ENCODE measurements around the gene RGS19.
A peak's percentile ranks its signal among the peaks of the same experiment; 100 is the strongest.

RGS19 gene

DNA sequence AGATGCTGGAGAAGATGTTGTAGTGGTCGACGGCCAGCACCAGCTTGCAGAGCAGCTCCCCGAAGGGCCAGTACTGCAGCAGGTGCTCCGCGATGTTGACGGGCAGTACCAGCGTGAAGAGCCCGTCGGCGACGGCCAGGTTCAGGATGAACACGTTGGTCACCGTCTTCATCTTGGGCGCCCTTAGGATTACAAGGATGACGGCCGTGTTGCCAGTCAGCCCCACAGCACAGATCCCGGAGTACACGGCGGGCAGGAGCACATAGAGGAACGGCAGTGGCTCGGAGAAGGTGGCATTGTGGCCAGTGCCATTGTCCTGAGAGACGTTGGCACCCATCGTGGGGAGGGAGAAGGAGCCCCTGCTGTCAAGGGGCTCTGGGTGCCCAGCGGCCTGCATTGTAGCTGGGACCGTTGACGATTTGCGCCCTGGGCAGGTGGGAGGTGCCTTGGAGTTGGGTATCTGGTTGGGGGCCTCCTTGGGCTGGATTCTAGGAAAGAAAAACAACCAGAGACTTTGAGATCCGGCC, 27.2 kb upstream of the RGS19 start:
- no peak overlapping the region for H3K27ac ChIP-seq (ENCODE audit: low read length)
- no peak overlapping the region for H3K9ac ChIP-seq (ENCODE audit: low read length)
- peaks cover 23% of the 10 kb centered on the region for H3K27me3 ChIP-seq (ENCODE audit: control insufficient read depth, insufficient read depth, low read length)
- no peaks in the 10 kb centered on the region for H3K4me1 ChIP-seq (ENCODE audit: control insufficient read depth, low read depth, low read length)
- H3K9me3 ChIP-seq (ENCODE audit: control insufficient read depth, low read depth, low read length), result no peaks in the 10 kb centered on the region
- H3K4me3 ChIP-seq (ENCODE audit: low read length), result no peak overlapping the region
- H3K36me3 ChIP-seq (ENCODE audit: control insufficient read depth, low read depth, low read length), result no peaks in the 10 kb centered on the region

- Histone ChIP-seq H3K27ac (ENCODE audit: low read length) (no peak overlapping the region), H3K36me3 (ENCODE audit: control insufficient read depth, low read depth, low read length) (no peaks in the 10 kb centered on the region), H3K4me3 (ENCODE audit: low read length) (no peak overlapping the region), H3K9me3 (ENCODE audit: control insufficient read depth, low read depth, low read length) (no peaks in the 10 kb centered on the region), H3K4me1 (ENCODE audit: control insufficient read depth, low read depth, low read length) (no peaks in the 10 kb centered on the region), H3K9ac (ENCODE audit: low read length) (no peak overlapping the region), H3K27me3 (ENCODE audit: control insufficient read depth, insufficient read depth, low read length) (peaks cover 28% of the 10 kb centered on the region)
Observed at GRCh38 chr20:64105846-64106434, 26.6 kb upstream of the RGS19 start.

DNA sequence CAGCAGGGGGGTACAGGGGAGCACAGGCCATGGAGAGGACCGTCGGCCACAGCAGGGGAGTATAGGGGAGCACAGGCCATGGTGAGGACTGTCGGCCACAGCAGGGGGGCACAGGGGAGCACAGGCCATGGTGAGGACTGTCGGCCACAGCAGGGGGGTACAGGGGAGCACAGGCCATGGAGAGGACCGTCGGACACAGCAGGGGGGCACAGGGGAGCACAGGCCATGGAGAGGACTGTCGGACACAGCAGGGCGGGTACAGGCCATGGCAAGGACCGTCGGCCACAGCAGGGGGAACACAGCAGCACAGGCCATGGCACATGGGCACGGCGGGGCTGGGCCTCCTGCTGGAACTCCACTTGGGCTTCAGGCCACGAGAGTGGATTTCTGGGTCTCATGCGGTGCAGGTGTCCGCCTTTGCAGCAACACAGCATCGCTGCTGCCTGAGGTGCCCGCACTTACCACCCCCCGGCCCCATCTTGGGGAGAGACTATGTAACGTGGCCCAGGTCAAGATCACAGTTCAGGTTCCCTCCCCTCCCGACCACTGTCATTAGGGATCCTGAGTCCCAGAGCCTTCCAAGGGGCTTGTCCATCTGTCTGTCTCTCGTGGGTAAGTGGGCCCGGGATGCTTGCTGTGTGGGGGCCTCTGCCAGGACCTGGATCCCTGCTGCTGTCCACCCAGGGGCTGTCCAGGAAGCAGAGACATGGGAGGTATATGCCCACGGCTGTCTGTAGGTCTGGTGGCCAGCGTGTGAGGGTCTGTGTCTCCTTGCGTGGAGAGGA, 25.5 kb upstream of the RGS19 start:
- Histone ChIP-seq H3K9me3 (ENCODE audit: control insufficient read depth, low read depth, low read length) (no peaks in the 10 kb centered on the region), H3K27me3 (ENCODE audit: control insufficient read depth, insufficient read depth, low read length) (peaks cover 35% of the 10 kb centered on the region)

DNA sequence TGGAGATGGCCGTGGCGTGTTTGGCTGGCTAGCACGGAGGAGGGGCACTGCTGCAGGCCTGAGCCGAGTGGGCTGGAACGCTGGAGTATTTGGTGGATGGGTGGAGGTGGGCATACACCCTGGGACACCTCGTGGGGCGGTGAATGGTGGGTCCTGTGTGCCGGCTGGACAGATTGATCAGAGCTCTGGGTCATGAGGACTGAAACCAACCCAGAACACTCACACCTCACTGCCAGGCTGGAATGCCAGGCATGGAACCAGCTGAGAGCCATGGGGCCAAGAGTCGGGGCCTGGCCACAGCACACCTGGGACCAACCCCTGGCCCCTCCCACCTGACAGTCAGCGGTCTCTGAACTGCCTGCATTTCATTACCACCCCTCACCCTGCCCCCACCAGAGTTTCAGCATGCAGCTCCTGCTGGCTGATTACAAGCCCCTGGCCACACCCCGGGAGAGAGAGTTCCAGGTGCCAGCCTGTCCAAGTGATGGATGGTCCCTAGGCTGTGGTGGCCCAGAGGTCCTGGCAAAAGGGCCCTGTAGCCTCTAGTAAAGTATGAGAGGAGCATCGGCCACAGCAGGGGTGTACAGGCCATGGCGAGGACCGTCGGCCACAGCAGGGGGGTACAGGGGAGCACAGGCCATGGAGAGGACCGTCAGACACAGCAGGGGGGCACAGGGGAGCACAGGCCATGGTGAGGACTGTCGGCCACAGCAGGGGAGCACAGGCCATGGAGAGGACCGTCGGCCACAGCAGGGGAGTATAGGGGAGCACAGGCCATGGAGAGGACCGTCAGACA, 24.8 kb upstream of the RGS19 start:
- H3K9me3 ChIP-seq (ENCODE audit: control insufficient read depth, low read depth, low read length), result no peaks in the 10 kb centered on the region
- no peak overlapping the region for H3K27ac ChIP-seq (ENCODE audit: low read length)
- H3K4me3 ChIP-seq (ENCODE audit: low read length), result no peak overlapping the region
- no peaks in the 10 kb centered on the region for H3K4me1 ChIP-seq (ENCODE audit: control insufficient read depth, low read depth, low read length)
- H3K27me3 ChIP-seq (ENCODE audit: control insufficient read depth, insufficient read depth, low read length), result peaks cover 35% of the 10 kb centered on the region
- no peaks in the 10 kb centered on the region for H3K36me3 ChIP-seq (ENCODE audit: control insufficient read depth, low read depth, low read length)
- no peak overlapping the region for H3K9ac ChIP-seq (ENCODE audit: low read length)

More for the DNA sequence above, 25.5 kb upstream of the RGS19 start:
- Histone ChIP-seq H3K36me3 (ENCODE audit: control insufficient read depth, low read depth, low read length) (no peaks in the 10 kb centered on the region), H3K4me3 (ENCODE audit: low read length) (no peak overlapping the region), H3K4me1 (ENCODE audit: control insufficient read depth, low read depth, low read length) (no peaks in the 10 kb centered on the region), H3K9ac (ENCODE audit: low read length) (no peak overlapping the region), H3K27ac (ENCODE audit: low read length) (no peak overlapping the region)

GRCh38 chr20:64102647-64103354, 23.5 kb upstream of the RGS19 start:
- H3K4me1 ChIP-seq (ENCODE audit: control insufficient read depth, low read depth, low read length), result no peaks in the 10 kb centered on the region
- peaks cover 35% of the 10 kb centered on the region for H3K27me3 ChIP-seq (ENCODE audit: control insufficient read depth, insufficient read depth, low read length)
- no peak overlapping the region for H3K27ac ChIP-seq (ENCODE audit: low read length)
- H3K4me3 ChIP-seq (ENCODE audit: low read length), result peak overlapping the region; percentile 55
- no peaks in the 10 kb centered on the region for H3K36me3 ChIP-seq (ENCODE audit: control insufficient read depth, low read depth, low read length)
- no peak overlapping the region for H3K9ac ChIP-seq (ENCODE audit: low read length)
- H3K9me3 ChIP-seq (ENCODE audit: control insufficient read depth, low read depth, low read length), result no peaks in the 10 kb centered on the region

- H3K4me3 ChIP-seq (ENCODE audit: low read length), result peak overlapping the region; percentile 55
- H3K36me3 ChIP-seq (ENCODE audit: control insufficient read depth, low read depth, low read length), result no peaks in the 10 kb centered on the region
- no peak overlapping the region for H3K27ac ChIP-seq (ENCODE audit: low read length)
- H3K4me1 ChIP-seq (ENCODE audit: control insufficient read depth, low read depth, low read length), result no peaks in the 10 kb centered on the region
- no peak overlapping the region for H3K9ac ChIP-seq (ENCODE audit: low read length)
- no peaks in the 10 kb centered on the region for H3K9me3 ChIP-seq (ENCODE audit: control insufficient read depth, low read depth, low read length)
- peaks cover 35% of the 10 kb centered on the region for H3K27me3 ChIP-seq (ENCODE audit: control insufficient read depth, insufficient read depth, low read length)
Observed at GRCh38 chr20:64101731-64102621, 22.7 kb upstream of the RGS19 start.

DNA sequence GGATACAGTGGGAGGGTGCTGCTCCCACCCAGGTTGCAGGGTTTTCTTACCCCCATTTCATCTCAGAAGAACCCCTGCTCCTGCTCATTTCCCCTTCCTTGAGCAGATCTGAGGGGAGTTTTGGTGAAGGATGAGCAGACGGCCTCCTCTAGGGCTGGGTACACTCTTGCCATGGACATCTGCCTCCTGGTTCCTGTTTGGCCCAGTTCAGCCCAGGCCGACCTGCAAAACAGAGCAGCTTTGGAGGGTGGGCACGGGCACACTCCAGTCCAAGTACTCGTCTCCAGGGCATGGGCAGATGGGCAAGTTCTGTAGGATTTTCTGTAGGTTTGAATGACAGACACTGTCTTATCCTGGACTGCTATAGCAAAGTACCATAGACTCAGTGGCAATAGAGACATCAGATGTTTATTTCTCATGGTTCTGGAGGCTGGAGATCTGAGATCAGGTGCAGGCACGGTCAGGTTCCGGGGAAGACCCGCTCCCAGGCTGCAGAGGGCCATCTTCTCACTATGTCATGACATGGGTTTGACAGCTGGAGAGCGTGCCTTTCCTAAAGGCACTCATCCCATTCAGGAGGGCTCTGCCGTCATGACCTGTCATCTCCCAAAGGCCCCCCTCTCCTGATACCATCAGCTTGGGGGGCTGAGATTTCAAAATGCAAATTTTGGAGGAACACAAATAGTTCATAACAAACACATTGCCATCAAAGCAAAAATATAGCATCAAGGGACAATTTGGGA, 21.8 kb upstream of the RGS19 start:
- Histone ChIP-seq H3K36me3 (ENCODE audit: control insufficient read depth, low read depth, low read length) (no peaks in the 10 kb centered on the region), H3K9me3 (ENCODE audit: control insufficient read depth, low read depth, low read length) (no peaks in the 10 kb centered on the region), H3K9ac (ENCODE audit: low read length) (no peak overlapping the region), H3K4me3 (ENCODE audit: low read length) (no peak overlapping the region), H3K27me3 (ENCODE audit: control insufficient read depth, insufficient read depth, low read length) (peaks cover 35% of the 10 kb centered on the region), H3K27ac (ENCODE audit: low read length) (no peak overlapping the region), H3K4me1 (ENCODE audit: control insufficient read depth, low read depth, low read length) (no peaks in the 10 kb centered on the region)

GRCh38 chr20:64100566-64100888, 21.2 kb upstream of the RGS19 start:
- H3K9me3 ChIP-seq (ENCODE audit: control insufficient read depth, low read depth, low read length), result no peaks in the 10 kb centered on the region
- H3K27me3 ChIP-seq (ENCODE audit: control insufficient read depth, insufficient read depth, low read length), result peaks cover 35% of the 10 kb centered on the region
- H3K4me3 ChIP-seq (ENCODE audit: low read length), result no peak overlapping the region
- no peak overlapping the region for H3K9ac ChIP-seq (ENCODE audit: low read length)
- no peaks in the 10 kb centered on the region for H3K36me3 ChIP-seq (ENCODE audit: control insufficient read depth, low read depth, low read length)
- H3K4me1 ChIP-seq (ENCODE audit: control insufficient read depth, low read depth, low read length), result no peaks in the 10 kb centered on the region
- H3K27ac ChIP-seq (ENCODE audit: low read length), result no peak overlapping the region

GRCh38 chr20:64099880-64100565, 20.7 kb upstream of the RGS19 start:
- Histone ChIP-seq H3K9me3 (ENCODE audit: control insufficient read depth, low read depth, low read length) (no peaks in the 10 kb centered on the region), H3K36me3 (ENCODE audit: control insufficient read depth, low read depth, low read length) (no peaks in the 10 kb centered on the region), H3K27ac (ENCODE audit: low read length) (no peak overlapping the region), H3K27me3 (ENCODE audit: control insufficient read depth, insufficient read depth, low read length) (peaks cover 35% of the 10 kb centered on the region), H3K4me1 (ENCODE audit: control insufficient read depth, low read depth, low read length) (no peaks in the 10 kb centered on the region), H3K4me3 (ENCODE audit: low read length) (no peak overlapping the region), H3K9ac (ENCODE audit: low read length) (no peak overlapping the region)

All from iPS-18a (cell line).